RCC 7860 (cell line): ENCODE results near the gene ZNF485.
"Not testable (repeated sequence)": the region's sequence is repeated elsewhere in the genome, so short reads cannot be mapped to it uniquely, and the experiment has no call there.

Source experiments
- DNase-seq: peaks from one replicate; pipeline ENCODE4 v3.0.0-alpha.2; 2015; ENCODE audit warnings: low spot score
- FAIRE-seq: peaks from 2 replicates; lab custom pipeline; 2012; peaks lifted over from hg19 to GRCh38; lab: Jason Lieb, UNC

The ZNF485 gene

DNA sequence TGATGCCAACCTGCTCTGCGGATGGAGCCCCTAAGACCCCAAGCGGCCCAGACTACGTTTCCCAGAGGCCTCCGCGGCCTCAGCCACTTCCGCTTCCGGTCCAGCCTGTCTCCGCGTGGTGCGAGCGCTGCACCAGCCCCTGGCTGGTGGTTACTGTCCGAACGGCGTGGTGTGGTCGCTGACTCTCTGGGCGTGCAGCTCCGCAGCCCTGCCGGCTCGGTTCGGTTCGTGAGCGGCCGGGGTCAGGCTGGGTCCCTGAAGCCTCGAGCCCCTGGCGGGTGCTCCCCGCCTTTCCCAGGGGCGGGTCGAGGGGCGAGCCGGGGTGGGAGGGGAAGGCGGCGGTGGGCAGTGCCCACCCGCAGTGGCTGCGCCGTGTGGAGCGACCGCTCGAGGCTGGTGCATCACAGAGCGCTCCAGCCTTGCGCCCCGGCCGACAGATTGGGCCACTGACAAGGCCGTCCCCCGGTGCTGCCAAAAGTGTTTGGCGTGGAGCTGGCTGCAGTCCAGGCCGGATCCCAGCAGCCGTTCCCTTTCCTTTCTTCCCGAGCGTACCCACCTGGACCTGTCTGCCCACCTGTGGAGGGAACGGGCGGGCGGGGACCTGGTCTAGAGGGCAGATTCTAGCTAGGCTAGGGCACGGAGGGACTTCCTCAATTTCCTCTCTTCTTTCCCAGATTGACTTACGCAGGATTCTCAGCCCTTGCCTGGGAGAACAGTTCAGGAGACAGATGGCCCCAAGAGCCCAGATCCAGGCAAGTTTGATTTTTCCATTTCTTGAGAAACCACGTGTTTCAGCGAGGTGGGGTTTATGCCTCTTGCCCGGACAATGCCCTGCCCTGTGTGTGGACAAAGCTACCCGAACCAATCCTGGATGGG is at the start of gene ZNF485:
TSS of gene ZNF485 (plus strand) at position 116 of the 876 bp plus-strand sequence. CDS start at position 729, 613 bp downstream.
- DNase-seq (peak; percentile 46), FAIRE-seq (no peak)

DNA sequence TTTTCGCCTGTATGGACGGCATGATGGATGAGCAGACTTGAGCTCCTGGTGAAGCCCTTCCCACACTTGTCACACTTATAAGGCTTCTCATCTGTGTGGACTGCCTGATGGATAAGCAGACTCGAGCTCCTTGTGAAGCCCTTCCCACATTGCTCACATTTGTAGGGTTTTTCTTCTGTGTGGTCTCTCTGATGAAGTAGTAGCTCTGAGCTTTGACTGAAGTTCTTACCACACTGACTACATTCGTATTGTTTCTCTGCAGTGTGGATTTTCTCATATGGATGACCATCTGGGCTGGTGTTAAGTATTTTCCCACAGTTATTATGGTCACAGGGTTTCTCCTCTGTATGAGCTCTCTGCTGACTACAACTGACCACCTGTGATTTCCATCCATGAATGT is 49.0 kb upstream of the ZNF485 start:
- no peak for FAIRE-seq
- DNase-seq = no peak

DNA sequence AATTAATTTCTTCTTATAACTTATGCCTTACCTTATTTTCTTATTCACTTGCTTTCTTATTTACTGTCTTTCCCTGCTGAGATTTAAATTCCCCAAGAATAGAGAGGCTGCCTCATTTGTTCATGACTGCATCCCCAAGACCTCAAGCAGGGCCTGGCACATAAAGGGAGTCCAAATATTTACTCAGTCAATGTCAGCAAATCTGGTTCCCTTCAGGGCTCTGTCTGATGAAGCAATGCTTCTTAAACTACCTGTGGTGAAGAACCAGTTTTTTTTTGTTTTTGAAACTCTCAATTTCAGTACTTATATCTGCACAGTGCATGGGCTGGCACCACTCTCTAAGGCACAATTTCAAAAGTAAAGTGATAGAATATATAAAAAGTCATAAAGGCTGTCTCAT is 36.6 kb upstream of the ZNF485 start:
- FAIRE-seq (no peak), DNase-seq (no peak)

DNA sequence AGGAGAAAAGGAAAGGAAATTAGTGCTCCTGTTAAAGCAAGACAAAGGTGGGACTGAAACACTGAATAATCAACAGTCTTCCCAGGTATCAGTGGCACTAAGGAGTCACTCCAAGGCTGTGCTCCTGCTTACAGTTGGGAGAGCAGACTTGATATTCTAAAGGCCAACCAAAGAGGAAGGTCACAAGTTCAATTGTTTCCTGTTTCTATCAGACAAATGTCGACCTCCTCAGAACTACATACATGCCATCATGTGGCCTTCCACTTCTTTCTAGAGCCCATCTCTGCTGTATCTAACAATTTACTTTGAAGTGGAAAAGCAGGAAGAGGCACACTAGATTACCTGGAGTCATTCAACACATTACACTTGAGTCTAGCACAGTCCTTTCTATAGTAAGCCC is 35.3 kb upstream of the ZNF485 start:
- DNase-seq (no peak), FAIRE-seq (no peak)

DNA sequence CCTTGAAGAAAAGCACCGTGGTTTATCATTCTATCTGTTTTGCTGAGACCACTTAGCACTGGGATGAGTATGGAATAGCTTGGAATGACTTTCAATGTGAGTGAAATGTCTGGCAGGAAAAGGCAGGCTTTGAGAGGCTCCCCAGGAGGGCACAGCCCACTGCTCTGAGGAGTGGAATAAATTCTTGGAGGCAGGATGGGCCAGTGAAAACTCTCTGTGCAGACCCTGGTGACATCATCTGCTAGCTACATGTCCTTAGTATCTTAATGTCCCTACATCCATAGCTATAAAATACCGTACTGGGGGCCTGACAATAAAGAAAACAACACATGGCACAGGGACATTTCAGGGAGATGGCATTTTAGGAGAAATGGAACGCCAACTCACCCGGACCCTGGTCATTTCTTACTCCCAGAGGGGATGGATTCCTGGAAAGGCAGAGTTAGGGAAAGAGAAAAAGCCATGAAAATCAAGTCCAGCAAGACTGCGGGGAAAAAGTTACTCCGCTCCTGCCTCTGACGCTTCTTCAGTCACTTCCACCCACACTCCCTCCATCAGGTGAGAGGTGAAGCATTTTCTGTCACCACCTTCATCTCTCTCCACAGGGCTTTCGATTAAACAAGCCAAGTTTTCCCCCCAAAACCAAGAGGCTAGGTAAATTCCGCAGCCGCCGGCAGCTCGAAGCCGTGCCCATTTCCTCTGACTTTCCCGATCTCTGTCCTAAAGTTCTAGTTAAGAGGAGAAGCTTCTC is 32.8 kb upstream of the ZNF485 start:
- FAIRE-seq = no peak
- no peak for DNase-seq

DNA sequence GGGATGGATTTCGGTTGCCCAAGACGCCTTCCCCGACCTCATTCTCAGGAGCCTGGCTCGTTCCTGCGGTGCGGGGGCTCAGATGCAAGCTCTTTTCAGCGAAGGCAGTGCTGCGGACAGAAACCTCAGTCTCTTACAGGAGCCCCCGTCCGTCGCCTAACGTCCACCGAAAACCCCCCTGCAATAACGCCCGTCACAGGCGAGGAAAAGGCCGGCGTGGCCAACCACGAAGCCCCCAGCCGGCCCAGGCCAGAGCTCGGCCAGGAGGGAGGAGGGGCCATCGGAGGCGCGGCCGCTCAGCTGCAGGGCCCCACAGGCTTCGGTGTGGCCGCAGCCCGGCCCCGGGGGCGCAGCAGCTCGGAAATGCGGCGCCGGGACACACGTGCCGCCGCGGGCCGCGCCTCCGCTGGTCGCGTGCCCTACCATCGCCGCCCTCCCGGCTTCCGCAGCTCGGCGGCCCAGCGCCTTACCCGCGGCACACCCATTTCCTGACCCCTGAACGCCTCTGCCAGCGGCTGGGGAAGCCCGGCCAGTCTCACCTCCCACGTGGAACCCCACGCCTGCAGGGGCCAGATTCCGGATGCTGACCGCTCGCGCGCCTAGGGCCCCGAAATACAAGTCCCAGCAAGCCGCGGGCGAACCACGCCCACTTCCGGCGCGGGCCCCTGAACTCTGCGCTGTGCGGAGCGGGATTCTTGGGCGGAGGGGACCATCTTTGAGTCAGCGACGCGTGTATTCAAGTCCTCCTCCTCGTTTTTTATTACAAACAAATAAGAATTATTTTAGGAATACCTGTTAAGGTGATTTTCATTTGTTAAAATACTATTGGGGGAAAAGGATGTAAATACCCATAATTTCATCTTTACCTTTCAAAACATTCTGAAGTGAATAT is 32.0 kb upstream of the ZNF485 start, which contains the start of gene ZNF239:
TSS of gene ZNF239 (minus strand) at position 616 of the 892 bp plus-strand sequence. CDS start 16,537 bp downstream, outside the sequence.
- DNase-seq = peak; percentile 49
- FAIRE-seq = no peak

DNA sequence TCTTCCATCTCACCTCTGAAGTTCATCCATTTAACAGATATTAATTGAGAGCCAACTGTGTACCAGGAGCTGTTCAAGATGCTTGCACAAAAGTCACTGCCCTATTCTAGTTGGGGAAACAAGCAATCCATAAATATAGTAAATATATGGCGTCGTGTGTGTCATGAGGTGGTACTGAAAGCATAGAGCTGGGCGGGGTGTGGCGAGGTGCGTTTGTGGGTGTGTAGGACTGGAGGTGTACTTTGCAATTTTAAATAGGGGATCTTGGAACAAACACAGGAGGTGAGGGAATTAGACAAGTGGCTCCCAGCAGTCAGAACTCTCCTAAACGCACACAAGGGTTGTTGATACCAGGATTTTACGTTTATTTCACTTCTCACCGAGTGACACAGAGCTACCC is 31.3 kb upstream of the ZNF485 start:
- FAIRE-seq (no peak), DNase-seq (no peak)

DNA sequence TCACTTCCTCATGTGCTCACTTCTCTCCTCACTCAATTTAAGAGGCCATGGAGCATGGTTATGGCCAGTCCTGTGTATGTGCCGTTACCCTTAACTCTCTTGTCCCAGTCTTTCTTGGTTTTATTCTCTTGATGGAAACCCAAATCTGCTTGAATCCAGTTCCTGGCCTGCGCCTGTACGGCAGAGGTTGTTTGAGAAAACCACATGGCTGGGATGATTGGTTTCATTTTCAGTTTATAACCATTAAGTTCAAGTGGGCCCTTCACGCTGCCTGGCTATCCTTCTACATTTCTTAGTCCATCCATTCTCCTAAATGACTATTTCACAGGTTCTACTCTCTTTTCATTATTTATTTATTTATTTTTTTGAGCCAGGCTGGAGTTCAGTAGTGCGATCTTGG is 30.2 kb upstream of the ZNF485 start:
- FAIRE-seq (no peak), DNase-seq (no peak)

DNA sequence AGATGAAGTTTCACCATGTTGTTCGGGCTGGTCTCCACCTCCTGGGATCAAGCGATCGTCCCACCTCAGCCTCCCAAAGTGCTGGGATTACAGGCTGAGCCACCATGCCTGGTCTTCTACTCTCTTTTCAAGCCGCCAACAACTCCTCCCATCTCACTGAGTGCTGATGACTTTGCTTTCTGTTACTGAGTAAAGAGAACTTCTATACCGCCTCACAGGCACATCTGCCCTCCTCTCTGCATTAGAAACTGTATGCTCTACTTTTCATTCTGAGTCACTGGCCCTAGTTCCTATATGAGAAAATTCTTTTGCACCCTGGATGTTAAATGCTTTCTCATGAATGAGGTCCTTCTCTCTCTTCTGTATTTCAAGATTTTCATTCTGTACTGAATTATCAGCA is 29.7 kb upstream of the ZNF485 start:
- FAIRE-seq = no peak

DNA sequence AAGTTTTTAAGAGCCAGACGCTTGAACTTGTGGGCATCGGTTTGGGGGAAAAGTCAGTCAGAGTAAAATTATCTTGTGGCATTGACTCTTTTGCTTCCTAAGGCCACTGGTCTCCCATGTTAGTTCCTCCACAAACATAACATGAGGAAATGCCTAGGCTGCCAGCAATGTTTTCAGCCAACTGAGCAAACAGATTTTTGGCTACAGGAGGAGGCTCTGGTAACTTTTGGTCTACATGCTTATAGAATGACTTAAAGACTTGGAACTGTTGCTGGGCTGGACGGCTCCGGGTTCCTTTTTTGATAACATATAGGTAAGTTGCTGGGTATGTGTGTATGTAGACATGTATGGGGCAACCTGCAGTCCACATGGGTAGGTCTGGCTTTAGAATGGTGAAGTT is 22.2 kb upstream of the ZNF485 start:
- no peak for DNase-seq
- no peak for FAIRE-seq

More for the DNA sequence above, 29.7 kb upstream of the ZNF485 start:
- no peak for DNase-seq

DNA sequence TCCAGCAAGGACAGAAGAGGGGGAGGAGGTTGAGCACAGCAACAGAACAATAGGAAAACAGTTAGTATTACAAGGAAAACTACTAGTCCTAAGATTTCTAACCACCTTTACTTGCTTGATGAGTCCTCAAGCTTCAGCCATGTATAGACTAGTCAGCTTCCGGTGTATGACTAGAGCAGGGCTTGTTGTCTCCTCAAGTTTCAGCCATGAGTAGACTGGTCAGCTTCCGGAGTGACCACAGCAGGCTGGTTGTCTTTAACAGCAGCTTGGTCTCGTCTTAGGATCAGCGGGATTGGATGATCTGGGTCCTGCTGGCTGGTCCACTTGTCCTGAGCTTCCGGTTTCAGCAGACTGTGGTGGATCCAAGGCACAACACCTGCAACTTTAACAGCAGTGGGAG is 21.2 kb upstream of the ZNF485 start:
- DNase-seq = no peak
- FAIRE-seq = no peak

DNA sequence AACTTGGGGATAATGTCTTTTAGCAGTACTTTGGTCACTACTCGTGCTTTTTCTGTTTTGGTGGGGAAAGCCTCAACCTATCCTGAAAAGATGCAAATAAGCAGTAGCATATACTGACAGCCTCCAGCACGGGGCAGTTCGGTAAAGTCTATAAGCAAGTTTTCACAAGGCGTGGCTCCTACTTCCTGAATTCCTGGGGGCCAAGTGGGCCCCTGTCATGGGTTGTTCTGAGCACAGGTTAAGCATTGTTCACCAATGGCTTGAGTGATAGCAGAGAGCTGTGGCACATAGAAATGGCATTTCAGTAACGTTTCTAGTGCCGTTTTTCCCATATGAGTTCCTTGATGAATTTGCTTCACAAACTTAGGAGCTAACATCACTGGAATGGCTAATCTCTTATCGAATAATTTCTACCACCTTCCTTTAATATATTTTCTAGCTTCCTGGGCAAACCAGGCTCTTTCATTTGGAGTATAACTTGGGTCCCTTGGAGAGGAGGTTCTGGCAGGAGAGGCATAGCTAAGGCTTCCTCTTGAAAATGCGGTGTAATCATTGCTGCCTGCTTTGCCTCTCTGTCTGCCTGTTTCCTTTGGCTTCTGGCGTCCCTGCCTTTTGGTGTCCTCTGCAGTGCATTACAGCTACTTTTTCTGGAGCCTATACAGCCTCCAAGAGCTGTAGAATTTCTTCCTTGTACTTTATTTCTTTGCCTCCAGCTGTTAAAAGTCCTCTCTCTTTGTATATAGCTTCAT is 20.1 kb upstream of the ZNF485 start:
- FAIRE-seq (no peak), DNase-seq (no peak)

DNA sequence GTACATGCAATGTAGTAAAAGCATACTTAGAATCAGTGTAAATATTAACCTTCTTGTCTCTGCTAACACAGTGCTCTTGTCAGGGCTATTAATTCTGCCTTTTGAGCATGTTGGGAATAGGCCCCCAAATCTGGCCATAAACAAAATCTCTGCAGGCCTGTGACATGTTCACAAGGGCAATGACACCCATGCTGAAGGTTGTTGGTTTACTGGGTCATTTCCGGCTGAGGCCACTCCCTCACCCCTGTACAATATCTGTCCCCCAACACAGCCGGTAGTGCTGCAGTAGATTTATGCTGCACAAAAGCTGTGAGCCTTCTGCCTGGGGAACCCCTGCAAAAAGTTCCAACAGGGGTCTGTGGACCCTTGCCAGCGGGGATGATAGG is 19.5 kb upstream of the ZNF485 start:
- not testable (repeated sequence) for DNase-seq, FAIRE-seq

DNA sequence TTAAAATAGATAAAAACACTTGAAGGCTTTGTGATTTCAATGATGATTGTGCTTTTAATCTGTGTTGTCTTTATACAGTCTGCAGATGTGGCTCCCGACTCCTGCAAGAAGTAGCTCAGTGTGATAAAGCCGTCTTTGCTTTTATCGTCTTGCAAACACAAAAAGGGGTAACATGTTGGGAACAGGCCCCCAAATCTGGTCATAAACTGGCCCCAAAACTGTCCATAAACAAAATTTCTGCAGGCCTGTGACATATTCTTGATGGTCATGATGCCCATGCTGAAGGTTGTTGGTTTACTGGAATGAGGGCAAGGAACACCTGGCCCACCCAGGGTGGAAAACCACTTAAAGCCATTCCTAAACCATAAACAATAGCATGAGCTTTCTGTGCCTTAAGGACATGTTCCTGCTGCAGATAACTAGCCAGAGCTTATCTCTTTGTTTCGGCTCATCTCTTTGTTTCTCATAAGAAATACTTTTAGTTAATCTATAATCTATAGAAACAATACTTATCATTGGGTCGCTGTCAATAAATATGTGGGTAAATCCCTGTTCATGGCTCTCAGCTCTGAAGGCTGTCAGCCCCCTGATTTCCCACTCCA is 14.8 kb upstream of the ZNF485 start:
- FAIRE-seq = no peak
- DNase-seq = no peak

DNA sequence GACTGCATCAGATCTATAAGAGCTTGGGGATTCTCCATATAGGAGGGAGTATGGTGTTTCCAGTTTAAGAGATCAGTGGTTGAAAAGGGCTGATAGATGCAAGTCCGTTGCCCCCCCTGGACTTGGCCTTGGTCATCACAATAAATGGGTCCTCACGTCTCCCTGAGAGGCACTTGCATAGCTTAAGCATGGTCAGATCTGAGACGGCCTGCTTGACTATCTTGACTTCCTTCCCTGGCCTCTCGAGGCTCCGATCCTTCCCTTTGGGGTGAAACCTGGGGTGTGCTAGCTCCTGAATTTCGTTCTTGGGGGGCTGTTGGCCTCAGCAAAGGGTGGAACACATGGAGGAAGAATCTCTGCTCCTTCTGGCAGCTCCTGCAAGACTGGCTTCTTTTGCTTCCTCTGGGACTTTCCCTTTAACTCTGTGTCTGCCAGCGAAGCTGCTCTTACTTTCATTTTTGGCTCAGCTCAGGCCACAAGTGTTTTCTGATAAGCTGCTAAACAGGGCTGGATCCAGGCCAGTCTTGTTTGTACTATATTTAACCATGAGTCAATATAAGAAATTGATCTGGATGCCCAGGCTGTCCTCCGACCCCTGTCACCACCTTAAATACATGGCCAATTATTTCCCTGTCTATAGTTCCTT is 11.2 kb upstream of the ZNF485 start:
- FAIRE-seq (no peak), DNase-seq (no peak)

DNA sequence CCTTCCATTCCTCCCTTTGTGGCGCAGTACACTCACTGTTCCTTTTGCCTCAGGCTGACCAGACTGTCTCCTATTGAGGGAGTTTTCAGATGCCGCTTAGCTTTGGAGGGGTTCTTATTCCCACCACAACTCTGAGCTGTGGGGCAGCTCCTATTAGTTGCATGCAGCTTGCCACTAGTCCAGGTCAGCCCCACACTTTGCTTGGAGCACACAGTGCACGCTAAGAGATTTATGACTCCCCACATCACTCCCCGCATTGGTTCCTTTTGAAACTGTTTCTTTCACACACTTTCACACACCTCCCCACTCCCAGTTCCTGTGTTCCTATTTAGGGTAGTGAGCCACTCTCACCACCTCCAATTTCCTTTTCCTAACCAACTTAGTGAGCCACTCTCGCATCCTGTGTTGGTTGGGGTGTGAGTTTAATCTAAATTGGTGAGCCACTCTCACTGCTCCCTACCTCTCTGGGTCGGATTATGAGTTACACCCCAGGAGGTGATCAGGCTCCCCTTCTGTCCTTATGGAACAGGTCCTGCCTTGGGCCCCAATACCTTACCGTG is 10.4 kb upstream of the ZNF485 start:
- no peak for FAIRE-seq

DNA sequence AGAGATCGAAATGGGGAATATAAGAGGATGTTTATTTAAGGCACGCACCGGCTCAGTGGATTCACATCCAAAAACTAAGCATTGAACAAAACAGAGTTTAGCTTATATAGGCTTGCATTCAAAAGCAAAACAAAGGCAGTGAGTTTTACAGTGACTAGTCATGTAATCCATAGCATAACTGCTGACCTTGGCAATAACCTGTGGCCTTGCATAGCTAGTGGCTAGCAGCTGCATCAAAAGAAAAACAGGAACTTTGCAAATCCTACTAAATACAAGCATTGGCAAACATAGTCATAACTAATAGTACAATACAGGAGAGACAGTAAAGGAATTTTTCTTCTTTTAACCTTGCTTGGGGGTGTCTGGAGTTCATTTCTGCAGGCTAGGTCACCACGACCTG is 9.7 kb upstream of the ZNF485 start:
- no peak for FAIRE-seq
- no peak for DNase-seq

More for the DNA sequence above, 10.4 kb upstream of the ZNF485 start:
- no peak for DNase-seq

DNA sequence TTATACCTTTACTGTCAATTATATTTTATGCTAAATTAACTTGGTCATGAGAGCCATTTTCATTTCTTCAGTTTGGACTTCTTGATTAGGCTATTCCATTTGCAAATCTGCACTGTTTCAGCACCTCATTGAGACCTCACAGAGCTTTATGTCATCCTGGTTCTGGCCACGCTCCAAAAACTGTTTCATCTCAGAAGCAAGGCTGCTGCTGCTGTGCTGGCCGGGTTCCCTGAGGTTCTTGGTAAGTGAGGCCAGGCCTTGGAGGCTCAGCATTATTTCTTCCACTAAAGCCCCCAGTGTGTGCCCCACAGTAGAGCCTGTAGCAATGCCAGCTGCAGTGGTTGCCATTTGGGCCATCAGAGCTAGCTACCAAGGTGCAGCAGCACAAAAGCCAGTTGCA is 7.8 kb upstream of the ZNF485 start:
- DNase-seq = no peak
- no peak for FAIRE-seq

DNA sequence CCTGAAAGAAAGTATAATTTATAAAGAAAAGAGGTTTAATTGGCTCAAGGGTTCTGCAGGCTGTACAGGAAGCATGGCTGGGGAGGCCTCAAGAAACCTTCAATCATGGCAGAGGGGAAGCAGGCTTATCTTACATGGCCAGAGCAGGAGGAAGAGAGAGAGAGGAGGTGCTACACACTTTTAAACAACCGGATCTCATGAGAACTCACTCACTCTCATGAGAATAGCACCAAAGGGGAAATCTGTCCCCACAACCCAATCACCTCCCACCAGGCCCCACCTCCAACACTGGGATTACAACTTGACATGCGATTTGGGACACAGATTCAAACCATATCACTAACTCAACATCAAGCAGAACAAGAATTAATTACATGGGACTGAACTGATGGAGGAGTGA is 6.9 kb upstream of the ZNF485 start:
- DNase-seq = no peak
- FAIRE-seq = no peak
